Stimulated activated CD4-positive, alpha-beta T cell treated with anti-CD3 and anti-CD28 coated beads, Interleukin-12 subunit alpha, Interleukin-12 subunit beta, amount 100 ng/mL, for 48 hours (primary cell): ENCODE measurements around the gene TSPAN16.
A peak's percentile ranks its signal among the peaks of the same experiment; 100 is the strongest.

Source experiments
- DNase-seq, 3 donors: peaks; one replicate each; pipeline ENCODE4 v3.0.0-alpha.2; 2020; ENCODE audit warnings: low read depth in 2 of 3, low spot score in 1 of 3

Gene TSPAN16, protein sequence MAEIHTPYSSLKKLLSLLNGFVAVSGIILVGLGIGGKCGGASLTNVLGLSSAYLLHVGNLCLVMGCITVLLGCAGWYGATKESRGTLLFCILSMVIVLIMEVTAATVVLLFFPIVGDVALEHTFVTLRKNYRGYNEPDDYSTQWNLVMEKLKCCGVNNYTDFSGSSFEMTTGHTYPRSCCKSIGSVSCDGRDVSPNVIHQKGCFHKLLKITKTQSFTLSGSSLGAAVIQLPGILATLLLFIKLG

DNA sequence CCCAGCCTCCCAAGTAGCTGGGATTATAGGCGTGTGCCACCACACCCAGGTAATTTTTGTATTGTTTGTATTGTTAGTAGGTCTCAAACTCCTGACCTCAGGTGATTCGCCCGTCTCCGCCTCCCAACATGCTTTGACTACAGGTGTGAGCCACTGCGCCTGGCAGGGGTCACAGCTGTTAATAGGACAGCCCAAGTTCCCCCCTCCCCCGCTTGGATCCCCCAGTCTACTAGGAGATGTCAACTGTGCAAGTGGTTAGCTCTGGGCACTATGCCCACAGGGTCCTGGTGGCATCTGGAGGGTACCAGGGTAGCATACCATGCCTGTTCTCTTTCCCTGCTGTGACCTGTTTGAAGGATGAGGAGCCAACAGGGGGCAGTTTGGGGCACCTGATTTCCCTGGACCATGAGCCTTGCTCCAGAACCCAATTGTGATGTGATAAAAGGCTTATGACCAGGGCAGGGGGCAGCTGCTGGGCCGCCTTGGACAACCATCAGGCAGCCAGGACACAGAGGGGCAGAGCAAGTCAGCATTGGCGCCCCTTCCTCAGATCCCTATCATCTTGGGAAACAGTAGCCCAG is at the start of gene TSPAN16:
TSPAN16 (plus strand) TSS at position 496 of the 581 bp plus-strand sequence. CDS start 138 bp downstream, outside the sequence.
- DNase-seq = no peak

DNA sequence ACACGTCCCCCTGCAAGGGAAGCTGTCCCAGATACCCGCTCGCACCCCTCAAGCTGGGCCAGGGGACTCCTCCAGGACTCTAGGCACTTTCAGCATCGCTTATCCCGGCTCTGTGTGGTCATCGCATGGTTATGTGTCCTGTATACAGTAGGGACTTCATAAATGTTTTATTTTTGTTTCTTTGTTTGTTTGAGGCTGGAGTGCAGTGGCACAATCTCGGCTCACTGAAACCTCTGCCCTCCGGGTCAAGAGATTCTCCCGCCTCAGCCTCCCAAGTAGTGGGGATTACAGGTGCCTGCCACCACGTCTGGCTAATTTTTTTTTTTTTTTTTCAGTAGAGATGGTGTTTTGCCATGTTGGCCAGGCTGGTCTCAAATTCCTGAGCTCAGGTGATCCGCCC is 49.0 kb upstream of the TSPAN16 start:
- DNase-seq = no peak

DNA sequence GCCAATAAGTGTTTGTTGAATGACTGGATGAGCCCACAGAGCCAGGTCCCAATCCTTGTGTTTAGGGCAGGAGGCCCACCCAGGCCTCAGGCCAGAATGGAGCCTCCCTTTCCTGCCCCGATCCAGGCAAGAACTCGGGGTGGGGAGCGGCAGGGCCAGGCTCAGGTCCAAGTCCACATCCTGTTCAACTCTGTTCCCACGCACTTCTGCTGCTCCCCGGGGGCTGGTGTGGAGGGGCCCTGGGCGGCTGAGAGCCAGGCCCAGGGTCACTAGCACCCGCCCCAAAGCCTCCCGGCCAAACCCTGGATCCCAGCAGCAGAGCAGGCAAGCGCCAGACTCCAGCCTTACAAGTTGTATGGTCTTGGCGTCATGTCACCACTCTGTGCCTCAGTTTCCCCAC is 48.6 kb upstream of the TSPAN16 start:
- DNase-seq = no peak

DNA sequence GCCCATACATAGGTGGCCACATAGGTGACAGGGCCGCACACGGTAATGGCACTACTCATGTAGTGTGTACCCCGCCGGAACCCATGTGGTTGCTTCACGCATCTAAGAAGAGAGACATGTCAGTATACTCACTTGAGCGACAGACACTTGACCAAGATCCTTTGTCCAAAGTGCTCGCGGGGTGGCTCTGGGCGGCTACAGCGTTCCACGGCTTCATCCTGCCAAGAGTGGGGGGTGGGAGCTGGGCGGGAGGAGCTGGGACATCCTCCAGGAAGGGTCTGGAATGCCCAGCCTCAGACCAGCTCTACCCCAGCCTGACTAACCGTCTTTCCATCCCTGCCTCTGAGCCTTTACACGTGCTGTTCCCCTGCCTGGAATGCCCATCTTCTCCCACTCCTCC is 48.0 kb upstream of the TSPAN16 start:
- DNase-seq = no peak

DNA sequence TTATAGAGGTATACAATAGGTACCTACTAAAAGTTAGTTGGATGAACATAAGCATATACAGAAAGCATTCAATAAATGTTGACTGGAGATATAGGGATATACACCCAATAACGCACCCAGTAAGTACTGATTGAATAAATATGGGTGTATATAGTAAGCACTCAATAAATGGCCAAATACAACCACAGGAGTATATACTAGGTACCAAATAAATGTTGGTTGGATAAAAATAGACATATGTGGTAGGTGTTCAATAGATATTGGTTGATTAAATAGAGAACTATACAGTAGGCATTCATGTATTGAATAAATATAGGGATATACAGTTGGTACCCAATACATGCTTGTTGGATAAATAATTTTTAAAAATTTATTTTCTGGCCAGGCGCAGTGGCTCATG is 47.1 kb upstream of the TSPAN16 start:
- no peak for DNase-seq

DNA sequence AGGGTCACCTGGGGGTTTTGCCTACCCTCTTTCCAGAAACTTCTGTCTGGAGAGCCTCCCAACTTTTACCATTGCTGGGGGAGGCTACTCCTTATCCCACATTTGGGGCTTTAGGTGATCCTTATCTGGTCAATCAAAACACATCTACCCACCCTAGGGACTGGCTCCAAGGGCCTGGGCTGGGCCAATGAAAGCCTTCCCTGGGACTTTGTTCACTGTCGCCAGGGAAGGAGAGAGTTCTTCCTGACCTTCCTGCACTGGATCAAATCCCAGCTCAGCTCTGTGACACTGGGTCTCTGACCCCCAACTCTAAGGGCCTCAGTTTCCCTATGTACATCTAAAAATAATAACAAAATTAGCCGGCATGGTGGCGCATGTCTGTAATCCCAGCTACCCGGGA is 44.7 kb upstream of the TSPAN16 start:
- no peak for DNase-seq

DNA sequence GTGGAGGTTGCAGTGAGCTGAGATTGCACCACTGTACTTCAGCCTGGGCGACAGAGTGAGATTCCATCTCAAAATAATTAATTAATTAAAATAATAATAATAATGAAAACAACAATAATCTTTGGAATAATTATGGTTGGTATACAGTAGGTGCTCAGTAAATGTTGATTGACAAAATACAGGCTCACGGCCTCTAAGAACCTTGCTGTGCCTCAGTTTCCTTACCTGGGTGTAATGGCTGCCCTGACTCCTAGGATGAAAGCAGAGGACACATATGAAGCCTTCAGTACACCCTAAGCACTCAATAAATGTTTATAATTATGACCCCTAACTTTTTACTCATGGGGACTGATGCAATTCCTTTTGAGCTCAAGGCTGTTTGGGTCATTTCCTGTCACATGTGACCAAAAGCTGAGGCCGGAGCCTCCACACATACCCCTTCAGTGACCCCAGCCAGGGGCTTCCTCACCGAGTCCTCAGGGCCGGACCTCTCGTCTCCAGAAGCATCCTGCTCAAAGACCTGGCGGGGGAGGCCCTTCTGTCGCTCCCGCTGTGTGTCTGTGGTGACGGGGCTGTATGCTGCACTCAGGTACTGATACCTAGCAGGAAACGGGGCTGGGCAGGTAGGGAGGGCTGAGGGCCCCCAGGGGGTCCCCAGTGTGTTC is 44.2 kb upstream of the TSPAN16 start:
- no peak for DNase-seq

DNA sequence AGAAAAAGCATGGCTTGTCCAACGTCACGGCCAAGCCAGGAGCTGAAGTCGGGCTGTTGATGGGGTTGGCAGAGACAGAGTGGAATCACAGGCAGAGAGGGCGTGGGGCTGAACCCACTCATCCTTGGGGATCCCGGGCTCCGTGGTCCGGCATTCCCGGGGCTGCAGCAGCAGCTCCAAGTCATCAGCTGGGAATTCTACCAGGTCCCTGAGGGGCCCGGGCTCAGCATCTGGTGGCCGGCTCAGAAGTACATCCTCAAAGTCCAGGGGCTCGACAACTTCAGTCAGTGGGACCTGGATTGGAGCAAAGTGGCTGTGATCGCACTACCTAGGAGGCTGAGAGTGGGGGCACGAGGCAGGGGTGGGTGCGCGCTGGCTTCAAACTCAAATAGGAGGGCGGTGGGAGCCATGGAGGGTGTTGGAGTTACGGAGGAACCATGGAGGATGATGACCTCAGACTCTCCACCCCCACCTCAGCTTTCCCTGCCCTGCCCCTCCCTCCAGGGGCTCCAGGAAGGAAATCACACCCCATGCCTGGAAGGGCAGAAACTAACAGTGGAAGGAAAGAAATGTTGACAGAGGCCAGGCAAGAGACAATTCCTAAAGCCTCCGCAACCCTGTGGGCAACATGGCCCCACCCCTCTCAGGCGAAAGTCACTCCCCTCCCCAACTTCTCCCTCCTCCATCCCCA is 43.1 kb upstream of the TSPAN16 start:
- DNase-seq = no peak

DNA sequence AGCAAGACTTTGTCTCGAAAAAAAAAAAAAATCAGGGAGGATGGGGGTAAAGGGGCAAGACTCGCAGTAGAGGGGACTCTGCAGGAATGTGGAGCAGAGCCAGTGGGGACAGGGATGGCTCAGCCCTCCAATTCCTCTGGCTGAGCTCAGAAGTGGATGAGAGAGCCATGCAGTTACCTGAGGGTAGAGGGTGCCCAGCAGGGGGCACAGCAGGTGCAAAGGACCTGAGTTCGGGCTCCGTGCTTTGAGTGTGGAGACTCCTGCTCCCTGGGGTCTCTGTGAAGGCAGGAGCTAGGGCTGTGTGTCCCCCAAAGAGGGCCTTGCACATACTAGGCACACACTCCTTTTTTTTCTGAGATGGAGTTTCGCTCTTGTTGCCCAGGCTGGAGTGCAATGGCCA is 41.3 kb upstream of the TSPAN16 start:
- no peak for DNase-seq

DNA sequence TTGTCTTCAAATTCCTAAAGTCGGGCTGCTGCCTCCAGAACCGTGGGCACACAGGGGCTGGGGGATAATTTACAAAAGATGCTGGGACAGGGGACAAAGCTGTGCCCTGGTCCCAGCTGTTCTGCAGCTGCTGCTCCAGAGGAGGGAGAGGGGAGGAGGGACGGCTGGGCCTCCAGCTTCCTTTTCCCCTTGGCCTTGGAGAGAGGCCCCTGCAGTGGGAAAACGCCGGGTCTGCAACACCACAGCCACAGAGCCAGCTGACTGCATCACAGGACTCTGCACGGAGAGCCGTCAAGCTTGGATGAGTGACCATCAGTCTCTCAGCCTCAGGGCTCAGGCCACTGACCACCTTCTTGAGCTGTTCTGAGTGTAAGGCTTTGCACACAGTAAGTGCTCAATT is 39.8 kb upstream of the TSPAN16 start:
- DNase-seq = no peak

DNA sequence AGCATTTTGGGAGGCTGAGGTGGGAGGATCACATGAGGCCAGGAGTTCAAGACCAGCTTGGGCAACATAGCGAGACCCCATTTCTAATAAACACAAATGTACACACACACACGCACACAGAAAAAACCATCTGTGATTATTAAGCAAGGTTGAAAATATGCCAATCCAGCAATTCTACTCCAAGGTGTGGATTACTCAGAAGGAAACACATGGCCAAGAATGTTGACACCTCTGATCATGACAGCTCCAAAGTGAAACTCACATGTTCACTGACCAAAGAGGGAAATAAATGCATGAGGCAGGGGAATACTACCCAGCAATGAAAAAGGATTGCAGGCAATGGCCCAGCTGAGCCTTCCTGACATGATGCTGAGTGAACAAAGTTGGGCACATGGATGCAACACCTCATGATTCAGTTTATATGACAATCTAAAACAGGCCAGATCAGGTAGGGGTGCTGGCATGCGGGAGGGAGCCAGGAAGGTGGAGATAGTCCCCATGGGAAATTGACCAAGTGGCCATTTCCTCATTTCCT is 38.0 kb upstream of the TSPAN16 start:
- DNase-seq = no peak

DNA sequence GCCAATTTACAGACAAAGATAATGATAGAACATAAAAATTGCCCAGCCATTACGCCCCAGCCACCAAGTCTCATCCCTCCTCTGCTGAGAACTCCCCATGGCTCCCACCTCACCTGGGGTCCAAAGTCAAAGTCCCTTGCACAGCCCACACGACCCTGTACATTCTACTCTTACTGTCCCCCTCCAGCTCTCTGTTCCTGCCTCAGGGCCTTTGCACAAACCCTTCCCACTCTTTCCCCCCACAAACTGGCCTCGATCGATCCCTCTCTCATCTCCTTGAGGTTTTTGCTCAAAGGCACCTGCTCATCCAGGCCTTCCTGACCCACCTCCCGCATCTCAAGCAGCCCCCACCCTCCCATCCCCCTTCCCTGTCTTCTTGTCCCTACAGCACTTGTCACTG is 35.0 kb upstream of the TSPAN16 start:
- DNase-seq = no peak

DNA sequence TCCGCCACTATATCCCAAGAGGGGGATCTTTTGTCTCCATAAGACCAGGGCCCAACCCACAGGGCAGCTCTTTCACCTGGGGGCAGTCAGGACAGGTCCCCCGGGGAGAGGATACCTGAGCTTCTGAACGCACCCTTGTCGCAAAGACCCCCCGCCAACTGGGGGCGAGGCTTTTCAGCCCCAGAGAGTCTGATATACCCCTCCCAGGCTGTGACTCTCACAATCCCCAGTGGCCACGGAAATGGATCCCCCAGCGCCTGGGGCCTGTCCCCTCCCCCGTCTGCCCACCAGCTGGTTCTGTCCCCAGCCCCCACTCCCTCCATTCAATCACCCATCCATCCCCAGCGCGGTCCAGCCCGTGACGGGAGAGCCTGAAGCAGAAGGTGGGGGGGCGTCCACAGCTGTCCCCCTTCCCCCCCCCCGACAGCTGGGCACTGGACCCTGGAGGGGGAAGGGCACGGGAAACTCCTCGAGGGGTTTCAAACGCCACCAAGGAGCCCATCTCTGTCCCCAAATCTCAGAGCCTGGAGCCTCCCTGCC is 34.5 kb upstream of the TSPAN16 start:
- DNase-seq = no peak

DNA sequence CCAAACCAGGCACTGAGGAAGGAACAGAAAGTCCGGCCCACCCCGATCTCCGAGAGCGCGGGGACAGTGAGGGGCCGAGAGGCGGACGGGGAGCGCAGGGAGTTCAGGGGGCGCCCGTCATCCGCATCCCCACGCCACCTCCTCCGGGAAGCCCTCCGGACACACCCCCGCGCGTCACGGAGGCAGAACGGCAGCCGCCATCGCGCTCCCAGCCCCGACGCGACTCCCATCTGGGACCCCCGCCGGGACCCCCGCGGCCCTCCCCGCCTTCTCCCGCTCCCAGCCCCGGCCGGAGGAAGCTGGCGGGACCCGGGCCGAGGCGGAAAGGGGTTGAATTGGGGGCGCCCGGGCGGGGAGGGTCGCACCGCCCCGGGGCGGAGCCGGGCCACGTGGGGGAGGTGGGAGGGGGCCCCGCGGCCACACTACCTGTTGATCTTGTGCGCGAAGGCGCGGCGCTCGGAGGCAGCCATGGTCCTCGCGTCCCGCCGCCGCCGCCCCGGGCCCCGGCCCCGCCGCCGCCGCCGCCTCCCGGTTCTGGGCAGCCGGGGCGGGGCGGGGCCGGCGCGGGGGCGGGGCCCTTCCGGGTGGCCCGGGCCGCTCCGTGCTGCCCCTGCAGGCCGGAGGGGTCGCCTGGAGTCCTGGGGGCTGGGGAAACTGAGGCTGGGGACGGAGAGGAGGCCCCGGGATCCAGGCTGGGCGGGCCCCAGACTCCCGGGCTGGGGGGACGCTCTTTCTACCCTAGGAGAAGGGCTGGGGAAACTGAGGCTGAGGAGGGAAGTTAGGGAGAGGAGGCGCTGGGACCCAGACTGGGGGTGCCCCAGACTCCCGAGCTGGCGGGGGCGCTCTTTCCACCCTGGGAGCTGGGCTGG is 33.8 kb upstream of the TSPAN16 start, which contains the start of gene DOCK6:
DOCK6 (minus strand) TSS at position 554 of the 869 bp plus-strand sequence; CDS start at position 470, 84 bp downstream.
- DNase-seq = peak in 1 of 3 donors; percentile 16

DNA sequence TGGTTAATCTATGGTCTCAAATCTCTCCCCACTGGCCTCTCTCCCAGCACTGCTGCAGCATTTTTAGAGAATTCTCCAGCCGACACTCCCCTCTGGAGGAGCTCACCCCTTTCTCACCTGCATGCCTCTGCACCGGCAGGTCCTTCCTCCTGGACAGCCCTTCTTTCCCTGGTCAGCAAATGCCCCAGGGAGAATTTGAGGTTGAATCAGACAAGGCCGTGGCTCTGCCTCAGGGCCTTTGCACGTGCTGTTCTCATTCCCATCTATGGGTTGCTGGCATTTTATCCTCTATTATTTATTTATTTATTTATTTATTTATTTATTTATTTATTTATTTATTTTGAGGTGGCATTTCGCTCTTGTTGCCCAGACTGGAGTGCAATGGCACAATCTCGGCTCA is 32.2 kb upstream of the TSPAN16 start:
- DNase-seq = no peak

DNA sequence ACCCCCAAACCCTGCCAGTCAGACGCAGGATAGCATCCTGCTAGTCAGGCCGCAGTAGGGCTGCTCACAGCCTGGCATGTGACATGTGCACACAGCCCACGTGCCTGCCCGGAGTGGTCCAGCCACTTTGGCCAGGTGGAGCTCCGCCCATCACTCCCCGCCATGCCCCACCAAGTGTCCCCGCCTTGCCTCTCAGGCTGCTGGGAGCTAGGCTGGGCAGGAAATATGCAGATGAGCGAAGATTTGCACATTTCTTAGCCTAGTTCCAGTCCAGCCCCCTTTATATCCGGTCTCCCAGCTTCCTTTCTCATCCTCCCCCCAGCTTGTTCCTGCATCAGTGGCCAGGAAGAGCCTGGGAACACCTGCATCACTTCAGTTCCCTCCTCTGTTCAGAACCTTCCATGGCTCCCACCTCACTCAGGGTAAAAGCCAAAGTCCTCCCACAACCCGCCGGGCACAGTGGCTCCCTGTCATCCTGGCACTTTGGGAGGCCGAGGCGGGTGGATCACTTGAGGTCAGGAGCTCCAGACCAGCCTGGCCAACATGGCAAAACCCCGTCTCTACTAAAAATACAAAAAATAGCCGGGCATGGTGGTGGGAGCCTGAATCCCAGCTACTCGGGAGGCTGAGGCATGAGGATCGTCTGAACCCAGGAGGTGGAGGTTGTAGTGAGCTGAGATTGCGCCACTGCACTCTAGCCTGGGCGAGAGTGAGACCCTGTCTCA is 31.3 kb upstream of the TSPAN16 start:
- DNase-seq = no peak

DNA sequence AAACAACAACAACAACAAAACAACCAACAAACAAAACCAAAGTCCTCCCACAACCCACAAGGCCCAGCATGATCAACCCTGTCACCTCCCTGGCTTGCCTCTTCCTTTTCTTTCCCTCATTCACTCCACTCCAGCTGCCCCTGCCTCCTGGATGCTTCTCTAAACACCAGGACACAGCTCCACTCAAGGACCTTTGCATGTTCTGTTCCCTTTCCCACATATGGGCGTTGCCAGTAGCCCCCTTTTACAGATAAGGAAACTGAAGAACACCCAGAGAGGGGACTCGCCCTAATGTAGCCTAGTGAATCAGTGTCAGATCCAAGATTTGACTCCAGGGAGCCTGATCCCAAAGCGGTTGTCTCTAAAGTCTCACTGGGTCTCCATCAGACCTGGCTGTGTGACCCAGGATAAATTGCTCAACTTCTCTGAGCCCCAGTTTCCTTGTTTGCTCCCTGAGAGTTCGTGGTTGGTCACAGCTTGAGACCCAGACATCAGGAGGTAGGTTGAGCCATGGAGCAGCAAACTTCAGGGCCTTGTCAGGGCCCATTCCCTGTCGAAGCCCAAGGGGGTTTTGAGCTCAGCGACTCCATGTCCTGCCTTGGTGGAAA is 30.7 kb upstream of the TSPAN16 start:
- no peak for DNase-seq

DNA sequence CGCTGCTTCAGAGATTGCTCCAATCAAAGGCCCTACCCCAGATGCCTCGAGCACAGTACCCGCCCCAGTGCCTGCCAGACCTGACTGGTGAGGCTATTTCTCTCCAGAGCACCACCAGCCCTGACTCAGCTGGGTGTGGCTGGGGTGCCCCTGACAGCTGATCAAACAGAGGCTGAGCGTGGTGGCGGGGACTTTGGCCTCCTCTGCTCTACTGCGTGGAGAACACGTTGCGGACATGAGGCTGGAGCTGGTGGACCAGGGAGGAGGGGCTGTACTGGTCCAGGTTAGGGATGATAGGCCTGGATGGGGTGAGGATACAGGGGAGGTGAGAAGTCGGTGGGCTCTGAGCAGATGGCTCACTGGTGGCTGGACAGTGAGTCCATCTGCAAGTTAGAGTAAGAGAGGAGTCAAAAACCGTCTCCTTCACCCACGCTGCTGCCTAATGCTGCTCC is 30.1 kb upstream of the TSPAN16 start:
- no peak for DNase-seq
